SK-N-SH (cell line): ENCODE measurements around the gene EXPH5. TPM values are rescaled to one million over a fixed set of nuclear protein-coding genes. Genes with fewer than 3 reads are reported as not detected.

Experiments used
- CTCF ChIA-PET: fragments of 300-600, 350-600 bp; formaldehyde crosslinking; extraction: SDS; loops from one replicate; lab custom pipeline; 2021; lab: Yijun Ruan, JAX
- POLR2A ChIA-PET: fragments of 350-600 bp; sonication (Branson Sonifier 250); formaldehyde crosslinking; extraction: SDS; loops from one replicate; lab custom pipeline; 2020; ENCODE audit warnings: antibody characterized with exemption, inconsistent platforms; lab: Yijun Ruan, JAX
- DNase-seq: peaks from one replicate; pipeline ENCODE4 v3.0.0; 2012
- H2AFZ ChIP-seq: fragments of 200-600 bp; sonication (generic); 2 replicates; pipeline ENCODE4 v1.8.1; 2016; ENCODE audit warnings: antibody characterized with exemption, mild to moderate bottlenecking, low read depth
- H3F3A ChIP-seq: fragments of 200-600 bp; sonication (generic); replicated peaks from 2 replicates; pipeline ENCODE3; 2016; ENCODE audit warnings: antibody characterized with exemption, mild to moderate bottlenecking; ENCODE audit not compliant: insufficient read depth
- H3K27ac ChIP-seq, 2 experiments: fragments of 200-500 bp in 1 of 2; fragments of 200-600 bp in 1 of 2; sonication (Bioruptor generic) in 1 of 2; sonication (generic), shearing (Covaris generic) in 1 of 2; 2 replicates each; pipeline versions ENCODE4 v1.5.1 to v1.6.1; 2014 to 2016; ENCODE audit warnings: low read depth in 2 of 2, inconsistent platforms in 1 of 2, low read length in 1 of 2, mild to moderate bottlenecking in 1 of 2, mixed read lengths in 1 of 2
- H3K27me3 ChIP-seq: fragments of 200-600 bp; sonication (generic), shearing (Covaris generic); 2 replicates; pipeline ENCODE4 v1.6.1; 2016; ENCODE audit warnings: mixed run types; ENCODE audit not compliant: insufficient read depth
- H3K36me3 ChIP-seq, 2 experiments: fragments of 200-500 bp in 1 of 2; fragments of 200-600 bp in 1 of 2; sonication (Bioruptor generic) in 1 of 2; sonication (generic) in 1 of 2; replicated peaks in 1 of 2; 2 replicates each; pipeline versions ENCODE3 to v1.5.1; 2014 to 2016; ENCODE audit warnings: low read length in 1 of 2, mild to moderate bottlenecking in 1 of 2; ENCODE audit not compliant: insufficient read depth in 2 of 2, control insufficient read depth in 1 of 2
- H3K4me1 ChIP-seq, 2 experiments: fragments of 200-500 bp in 1 of 2; fragments of 200-600 bp in 1 of 2; sonication (Bioruptor generic) in 1 of 2; sonication (generic), shearing (Covaris generic) in 1 of 2; 2 replicates each; pipeline versions ENCODE4 v1.5.1 to v1.6.1; 2014 to 2016; ENCODE audit warnings: low read depth in 1 of 2, low read length in 1 of 2, mixed run types in 1 of 2; ENCODE audit not compliant: insufficient read depth in 2 of 2, control insufficient read depth in 1 of 2
- H3K4me2 ChIP-seq: fragments of 200-600 bp; sonication (generic), shearing (Covaris generic); 2 replicates; pipeline ENCODE4 v1.6.1; 2017; ENCODE audit warnings: mixed run types
- H3K4me3 ChIP-seq, 2 experiments: fragments of 200-500 bp in 1 of 2; fragments of 200-600 bp in 1 of 2; sonication (Bioruptor generic) in 1 of 2; sonication (generic), shearing (Covaris generic) in 1 of 2; 2 replicates each; pipeline versions ENCODE4 v1.5.1 to v1.8.1; 2014 to 2016; ENCODE audit warnings: low read depth in 2 of 2, inconsistent platforms in 1 of 2, low read length in 1 of 2, mild to moderate bottlenecking in 1 of 2, mixed read lengths in 1 of 2, moderate library complexity in 1 of 2
- H3K79me2 ChIP-seq: fragments of 200-600 bp; sonication (generic); 2 replicates; pipeline ENCODE4 v1.8.1; 2017; ENCODE audit warnings: mild to moderate bottlenecking; ENCODE audit not compliant: insufficient read depth
- H3K9ac ChIP-seq: fragments of 200-600 bp; sonication (generic); 2 replicates; pipeline ENCODE4 v1.6.1; 2017; ENCODE audit warnings: mixed run types
- H3K9me2 ChIP-seq: fragments of 200-600 bp; sonication (generic); 2 replicates; pipeline ENCODE4 v1.6.1; 2017; ENCODE audit warnings: mixed run types
- H3K9me3 ChIP-seq: fragments of 200-600 bp; sonication (generic); 2 replicates; pipeline ENCODE4 v1.6.1; 2017; ENCODE audit warnings: mixed run types, mild to moderate bottlenecking, moderate library complexity
- H4K20me1 ChIP-seq: fragments of 200-600 bp; sonication (generic); 2 replicates; pipeline ENCODE4 v1.6.1; 2017; ENCODE audit warnings: mild to moderate bottlenecking, mixed run types; ENCODE audit not compliant: insufficient read depth
- FOSL2 ChIP-seq: IDR thresholded peaks from 2 replicates; pipeline ENCODE4 v1.4.0; 2012; ENCODE audit warnings: low read depth, mild to moderate bottlenecking, moderate library complexity, borderline replicate concordance
- GABPA ChIP-seq: IDR thresholded peaks from 2 replicates; pipeline ENCODE4 v1.4.0; 2012; ENCODE audit warnings: low read depth, mild to moderate bottlenecking
- MXI1 ChIP-seq: IDR thresholded peaks from 2 replicates; pipeline ENCODE4 v1.6.1; 2012; ENCODE audit warnings: mild to moderate bottlenecking, low read depth, low read length, improper control_type of control experiment
- NRF1 ChIP-seq: IDR thresholded peaks from 2 replicates; pipeline ENCODE4 v1.6.1; 2012; ENCODE audit warnings: low read depth, mild to moderate bottlenecking, low read length
- POLR2AphosphoS5 ChIP-seq: IDR thresholded peaks from 2 replicates; pipeline ENCODE4 v1.6.1; 2012; ENCODE audit warnings: low read depth, low read length
- RAD21 ChIP-seq: IDR thresholded peaks from 2 replicates; pipeline ENCODE4 v1.6.1; 2012; ENCODE audit warnings: mild to moderate bottlenecking, low read length
- RFX5 ChIP-seq: IDR thresholded peaks from 2 replicates; pipeline ENCODE4 v1.6.1; 2012; ENCODE audit warnings: mild to moderate bottlenecking, improper control_type of control experiment, low read length
- RXRA ChIP-seq: IDR thresholded peaks from 2 replicates; pipeline ENCODE4 v1.4.0; 2012; ENCODE audit warnings: low read depth, mild to moderate bottlenecking, borderline replicate concordance
- TEAD4 ChIP-seq: IDR thresholded peaks from 2 replicates; pipeline ENCODE4 v1.4.0; 2012; ENCODE audit warnings: mild to moderate bottlenecking, borderline replicate concordance; ENCODE audit not compliant: insufficient read depth
- YY1 ChIP-seq: IDR thresholded peaks from 2 replicates; pipeline ENCODE4 v1.4.0; 2012; ENCODE audit warnings: low read depth, mild to moderate bottlenecking
- WGBS: methylation state at CpG from one replicate; pipeline ENCODE4 v1.1.6; 2017; ENCODE audit warnings: low lambda C conversion rate; 5-methylcytosine and 5-hydroxymethylcytosine counted together
- polyA plus RNA-seq, 3 experiments: library from polyadenylated mRNA; depleted of rRNA; stranded (reverse); fragments of >200 nt; gene quantifications; 2 replicates each; pipeline ENCODE4 v1.2.3, GENCODE V29; 2012
- TF ChIP-seq, protein P1 (sequence below): IDR thresholded peaks from 2 replicates; pipeline ENCODE4 v1.6.1; 2012; ENCODE audit warnings: mild to moderate bottlenecking, low read depth, low read length, moderate library complexity
- TF ChIP-seq, protein P2 (sequence below): fragments of 150-350 bp; IDR thresholded peaks from 2 replicates; pipeline ENCODE4 v1.6.1; 2017; ENCODE audit warnings: antibody characterized with exemption, low read length, low read depth, borderline replicate concordance
- TF ChIP-seq, protein P3 (sequence below): IDR thresholded peaks from 2 replicates; pipeline ENCODE4 v1.4.0; 2012; ENCODE audit warnings: low read depth, borderline replicate concordance
- TF ChIP-seq, protein P4 (sequence below): fragments of 150-350 bp; IDR thresholded peaks from 2 replicates; pipeline ENCODE4 v1.6.1; 2016; ENCODE audit warnings: mild to moderate bottlenecking, low read depth, low read length

Gene EXPH5
- polyA plus RNA-seq, 1 of the 3 experiments (the other 2 are of a cell fraction), result 0.05 TPM

DNA sequence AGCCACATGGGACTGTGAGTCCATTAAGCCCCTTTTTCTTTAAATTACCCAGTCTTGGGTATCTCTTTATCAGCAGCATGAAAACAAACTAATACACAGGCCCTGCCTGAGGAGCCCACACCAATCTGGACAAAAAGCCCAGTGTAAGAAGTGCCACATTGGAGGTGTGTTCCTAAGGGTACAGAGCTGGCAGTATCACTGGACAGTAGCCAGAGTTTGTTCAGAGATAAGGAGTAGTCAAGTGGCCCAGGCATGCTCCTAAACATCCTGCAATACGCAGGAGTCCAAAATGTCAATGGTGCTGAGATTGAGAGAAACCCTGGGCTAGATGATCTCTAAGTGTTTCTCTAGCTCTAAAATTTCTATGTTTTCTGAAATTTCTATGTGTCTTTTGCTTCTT is 68.4 kb downstream of the EXPH5 start:
- H3K27ac ChIP-seq, result no peak overlapping the region
- H3K79me2 ChIP-seq, result no peaks in the 10 kb centered on the region
- H3F3A ChIP-seq, result no peaks in the 10 kb centered on the region
- no peaks in the 10 kb centered on the region for H3K4me1 ChIP-seq
- ChIA-PET CTCF (no interaction called here), POLR2A (no interaction called here)
- H3K9me3 ChIP-seq, result no peaks in the 10 kb centered on the region
- no peaks in the 10 kb centered on the region; the same call in 1 of the 2 replicates for H3K27me3 ChIP-seq
- no peaks in the 10 kb centered on the region for H3K36me3 ChIP-seq
- DNase-seq, result no peak
- H3K9ac ChIP-seq, result no peak overlapping the region
- TF ChIP-seq, protein P1, sequence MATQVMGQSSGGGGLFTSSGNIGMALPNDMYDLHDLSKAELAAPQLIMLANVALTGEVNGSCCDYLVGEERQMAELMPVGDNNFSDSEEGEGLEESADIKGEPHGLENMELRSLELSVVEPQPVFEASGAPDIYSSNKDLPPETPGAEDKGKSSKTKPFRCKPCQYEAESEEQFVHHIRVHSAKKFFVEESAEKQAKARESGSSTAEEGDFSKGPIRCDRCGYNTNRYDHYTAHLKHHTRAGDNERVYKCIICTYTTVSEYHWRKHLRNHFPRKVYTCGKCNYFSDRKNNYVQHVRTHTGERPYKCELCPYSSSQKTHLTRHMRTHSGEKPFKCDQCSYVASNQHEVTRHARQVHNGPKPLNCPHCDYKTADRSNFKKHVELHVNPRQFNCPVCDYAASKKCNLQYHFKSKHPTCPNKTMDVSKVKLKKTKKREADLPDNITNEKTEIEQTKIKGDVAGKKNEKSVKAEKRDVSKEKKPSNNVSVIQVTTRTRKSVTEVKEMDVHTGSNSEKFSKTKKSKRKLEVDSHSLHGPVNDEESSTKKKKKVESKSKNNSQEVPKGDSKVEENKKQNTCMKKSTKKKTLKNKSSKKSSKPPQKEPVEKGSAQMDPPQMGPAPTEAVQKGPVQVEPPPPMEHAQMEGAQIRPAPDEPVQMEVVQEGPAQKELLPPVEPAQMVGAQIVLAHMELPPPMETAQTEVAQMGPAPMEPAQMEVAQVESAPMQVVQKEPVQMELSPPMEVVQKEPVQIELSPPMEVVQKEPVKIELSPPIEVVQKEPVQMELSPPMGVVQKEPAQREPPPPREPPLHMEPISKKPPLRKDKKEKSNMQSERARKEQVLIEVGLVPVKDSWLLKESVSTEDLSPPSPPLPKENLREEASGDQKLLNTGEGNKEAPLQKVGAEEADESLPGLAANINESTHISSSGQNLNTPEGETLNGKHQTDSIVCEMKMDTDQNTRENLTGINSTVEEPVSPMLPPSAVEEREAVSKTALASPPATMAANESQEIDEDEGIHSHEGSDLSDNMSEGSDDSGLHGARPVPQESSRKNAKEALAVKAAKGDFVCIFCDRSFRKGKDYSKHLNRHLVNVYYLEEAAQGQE, result no peak
- no peak for TF ChIP-seq NRF1
- TF ChIP-seq, protein P2, sequence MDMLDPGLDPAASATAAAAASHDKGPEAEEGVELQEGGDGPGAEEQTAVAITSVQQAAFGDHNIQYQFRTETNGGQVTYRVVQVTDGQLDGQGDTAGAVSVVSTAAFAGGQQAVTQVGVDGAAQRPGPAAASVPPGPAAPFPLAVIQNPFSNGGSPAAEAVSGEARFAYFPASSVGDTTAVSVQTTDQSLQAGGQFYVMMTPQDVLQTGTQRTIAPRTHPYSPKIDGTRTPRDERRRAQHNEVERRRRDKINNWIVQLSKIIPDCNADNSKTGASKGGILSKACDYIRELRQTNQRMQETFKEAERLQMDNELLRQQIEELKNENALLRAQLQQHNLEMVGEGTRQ, result no peak
- no peak for TF ChIP-seq POLR2AphosphoS5
- no peak for TF ChIP-seq GABPA
- TF ChIP-seq RXRA, result no peak
- TF ChIP-seq YY1, result no peak
- TF ChIP-seq FOSL2, result no peak
- TF ChIP-seq, protein P3, sequence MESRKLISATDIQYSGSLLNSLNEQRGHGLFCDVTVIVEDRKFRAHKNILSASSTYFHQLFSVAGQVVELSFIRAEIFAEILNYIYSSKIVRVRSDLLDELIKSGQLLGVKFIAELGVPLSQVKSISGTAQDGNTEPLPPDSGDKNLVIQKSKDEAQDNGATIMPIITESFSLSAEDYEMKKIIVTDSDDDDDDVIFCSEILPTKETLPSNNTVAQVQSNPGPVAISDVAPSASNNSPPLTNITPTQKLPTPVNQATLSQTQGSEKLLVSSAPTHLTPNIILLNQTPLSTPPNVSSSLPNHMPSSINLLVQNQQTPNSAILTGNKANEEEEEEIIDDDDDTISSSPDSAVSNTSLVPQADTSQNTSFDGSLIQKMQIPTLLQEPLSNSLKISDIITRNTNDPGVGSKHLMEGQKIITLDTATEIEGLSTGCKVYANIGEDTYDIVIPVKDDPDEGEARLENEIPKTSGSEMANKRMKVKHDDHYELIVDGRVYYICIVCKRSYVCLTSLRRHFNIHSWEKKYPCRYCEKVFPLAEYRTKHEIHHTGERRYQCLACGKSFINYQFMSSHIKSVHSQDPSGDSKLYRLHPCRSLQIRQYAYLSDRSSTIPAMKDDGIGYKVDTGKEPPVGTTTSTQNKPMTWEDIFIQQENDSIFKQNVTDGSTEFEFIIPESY, result no peak
- TF ChIP-seq, protein P4, sequence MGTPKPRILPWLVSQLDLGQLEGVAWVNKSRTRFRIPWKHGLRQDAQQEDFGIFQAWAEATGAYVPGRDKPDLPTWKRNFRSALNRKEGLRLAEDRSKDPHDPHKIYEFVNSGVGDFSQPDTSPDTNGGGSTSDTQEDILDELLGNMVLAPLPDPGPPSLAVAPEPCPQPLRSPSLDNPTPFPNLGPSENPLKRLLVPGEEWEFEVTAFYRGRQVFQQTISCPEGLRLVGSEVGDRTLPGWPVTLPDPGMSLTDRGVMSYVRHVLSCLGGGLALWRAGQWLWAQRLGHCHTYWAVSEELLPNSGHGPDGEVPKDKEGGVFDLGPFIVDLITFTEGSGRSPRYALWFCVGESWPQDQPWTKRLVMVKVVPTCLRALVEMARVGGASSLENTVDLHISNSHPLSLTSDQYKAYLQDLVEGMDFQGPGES, result no peak
- no peak for TF ChIP-seq RAD21
- no peak for TF ChIP-seq RFX5
- TF ChIP-seq TEAD4, result no peak
- TF ChIP-seq MXI1, result no peak
- H2AFZ ChIP-seq, result no peak overlapping the region
- 100% methylated on average over 1 of the region's 1 CpG for WGBS
- no peaks in the 10 kb centered on the region for H4K20me1 ChIP-seq
- no peak overlapping the region for H3K4me3 ChIP-seq
- no peaks in the 10 kb centered on the region for H3K9me2 ChIP-seq
- H3K4me2 ChIP-seq, result no peak overlapping the region
